NCI-H226 (cell line): ENCODE results near the gene HSD3B7.

ENCODE experiments used
- DNase-seq: peaks from one replicate; pipeline ENCODE4 v3.0.0-alpha.2; 2015

The HSD3B7 gene

DNA sequence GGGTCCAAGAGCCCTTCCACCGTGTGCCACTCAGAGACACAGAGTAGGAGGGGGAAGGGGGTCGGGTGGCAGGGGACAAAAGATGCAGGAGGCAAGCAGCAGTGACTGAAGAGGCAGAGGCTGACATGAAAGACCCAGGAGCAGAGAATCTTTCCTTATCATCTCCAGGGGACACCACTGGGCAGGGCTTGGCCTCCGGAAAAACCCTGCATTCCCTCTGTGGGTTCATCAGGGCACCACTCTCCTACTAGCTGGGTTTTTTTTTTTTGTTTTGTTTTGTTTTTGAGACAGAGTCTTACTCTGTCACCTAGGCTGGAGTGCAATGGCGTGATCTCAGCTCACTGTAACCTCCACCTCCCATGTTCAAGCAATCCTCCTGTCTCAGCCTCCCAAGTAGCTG, 46.3 kb downstream of the HSD3B7 start:
- no peak for DNase-seq

DNA sequence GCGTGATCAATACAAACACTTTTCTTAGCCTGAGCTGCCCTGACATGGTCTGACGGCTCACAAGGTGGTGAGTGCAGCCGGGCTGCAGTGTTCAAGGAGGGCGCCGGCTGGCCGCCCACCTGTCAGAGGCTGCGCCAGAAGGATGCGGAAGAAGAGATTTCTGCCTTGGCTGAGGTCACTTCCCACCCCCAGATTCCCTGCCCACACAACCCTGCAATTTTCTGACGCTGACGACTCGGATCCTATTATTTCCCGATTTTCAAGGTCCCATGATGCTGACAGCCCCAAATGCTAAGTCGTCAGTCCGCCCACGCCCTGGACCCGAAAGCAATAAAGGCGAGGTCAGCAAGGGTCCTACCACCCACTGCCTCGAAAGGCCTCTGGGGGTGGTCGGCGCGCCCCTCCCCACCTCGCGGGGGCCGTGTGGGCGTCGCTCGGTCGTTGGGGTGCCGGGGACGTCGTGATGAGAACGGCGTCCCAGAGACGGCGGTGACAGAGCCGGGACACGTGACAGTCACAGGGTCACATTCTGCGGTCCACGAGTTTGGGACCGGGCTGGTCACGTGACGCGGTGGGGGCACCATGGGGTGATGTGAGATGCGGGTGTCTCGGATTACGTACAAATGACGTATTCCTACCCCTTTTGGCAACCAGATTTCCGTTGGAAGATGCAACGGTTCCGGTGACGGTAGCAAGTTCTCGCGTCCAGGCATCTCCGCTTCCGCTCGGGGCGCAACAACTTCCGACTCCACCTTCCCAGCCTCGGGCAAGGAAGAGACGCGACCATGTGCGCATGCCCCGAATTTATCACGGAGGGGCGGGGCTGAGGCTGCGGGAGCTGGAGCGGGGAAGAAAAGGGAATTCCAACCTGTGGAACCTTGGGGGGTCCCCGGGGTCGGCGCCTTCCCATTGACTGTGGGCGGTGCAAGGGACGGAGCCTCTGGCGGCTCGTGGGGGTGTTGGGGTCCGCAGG, 48.0 kb downstream of the HSD3B7 start, which contains the start of gene STX4:
STX4 (plus strand) TSS at position 823 of the 973 bp plus-strand sequence. CDS start 248 bp downstream, outside the sequence.
- DNase-seq, result peak; percentile 95

DNA sequence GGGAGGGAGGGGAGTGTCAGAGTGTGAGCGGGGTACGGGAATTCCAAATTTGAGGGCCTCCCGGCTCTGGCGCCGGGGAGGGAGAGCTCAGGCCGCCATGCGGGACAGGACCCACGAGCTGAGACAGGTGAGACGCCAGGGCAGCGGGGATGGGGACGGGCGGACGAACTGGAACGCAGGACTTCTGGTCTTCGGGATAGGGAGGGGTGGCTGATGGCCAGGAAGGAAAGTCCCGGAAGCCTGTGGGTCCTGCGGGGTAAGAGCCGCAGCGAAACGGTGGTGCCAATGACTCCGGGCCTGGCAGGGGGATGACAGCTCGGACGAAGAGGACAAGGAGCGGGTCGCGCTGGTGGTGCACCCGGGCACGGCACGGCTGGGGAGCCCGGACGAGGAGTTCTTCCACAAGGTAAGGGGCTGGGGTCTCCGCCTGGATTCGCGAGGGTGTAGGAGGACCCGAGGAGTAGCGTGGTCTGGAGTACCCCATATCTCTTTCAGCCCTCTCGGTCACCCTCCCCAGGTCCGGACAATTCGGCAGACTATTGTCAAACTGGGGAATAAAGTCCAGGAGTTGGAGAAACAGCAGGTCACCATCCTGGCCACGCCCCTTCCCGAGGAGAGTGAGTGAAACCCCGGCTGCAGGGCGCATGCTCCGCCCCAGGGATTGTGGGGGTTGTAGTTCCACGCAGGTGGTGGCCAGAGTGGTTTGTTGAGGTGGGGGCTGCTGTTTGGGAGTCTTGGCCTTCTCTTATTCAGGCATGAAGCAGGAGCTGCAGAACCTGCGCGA, 48.9 kb downstream of the HSD3B7 start:
- DNase-seq, result peak; percentile 71

DNA sequence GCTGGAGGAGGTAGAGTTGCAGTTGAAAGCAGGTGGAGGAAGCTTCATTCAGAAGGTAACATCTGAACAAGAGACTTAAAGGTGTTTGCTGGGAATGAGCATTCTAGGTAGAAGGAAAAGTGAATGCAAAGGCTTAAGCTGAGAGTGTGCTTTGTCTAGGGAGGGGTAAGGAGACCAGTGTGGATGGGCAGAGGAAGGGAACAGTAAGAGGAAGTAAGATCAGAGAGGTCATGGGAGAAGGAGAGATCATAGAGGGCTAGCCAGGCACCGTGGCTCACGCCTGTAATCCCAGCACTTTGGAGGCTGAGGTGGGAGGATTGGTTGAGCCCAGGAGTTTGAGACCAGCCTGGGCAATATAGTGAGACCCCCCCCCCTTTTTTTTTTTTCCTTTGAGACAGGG, 51.7 kb downstream of the HSD3B7 start:
- DNase-seq, result no peak
